ENCODE data around the gene PTPRN.

DNA sequence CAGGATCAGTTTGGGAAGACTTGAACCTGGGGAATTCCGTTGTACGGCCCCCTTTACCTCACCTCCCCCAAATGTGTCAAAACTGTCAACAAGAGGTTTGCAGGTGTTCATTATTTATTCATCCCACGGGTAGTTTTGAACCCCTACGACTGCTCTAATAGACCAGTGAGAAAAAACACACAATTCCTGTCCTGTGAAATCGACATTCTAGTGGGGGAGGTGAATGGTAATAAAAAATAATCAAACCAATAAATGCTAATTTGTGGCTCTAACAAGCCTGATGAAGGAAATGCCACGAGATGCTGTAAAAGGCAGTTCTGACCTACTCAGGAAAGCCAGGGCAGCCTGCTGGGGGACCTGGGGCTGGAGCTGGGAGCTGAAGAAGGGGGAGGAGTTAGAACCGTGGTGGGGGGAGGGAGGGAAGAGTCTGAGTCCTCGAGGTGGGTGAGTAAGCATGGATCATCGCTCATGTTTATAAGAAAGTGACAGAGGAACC, 30.5 kb downstream of the PTPRN start:
- TF ChIP-seq POLR2A (IDR thresholded peaks at IDR 0.05) = no peak
- TF ChIP-seq, protein P1, sequence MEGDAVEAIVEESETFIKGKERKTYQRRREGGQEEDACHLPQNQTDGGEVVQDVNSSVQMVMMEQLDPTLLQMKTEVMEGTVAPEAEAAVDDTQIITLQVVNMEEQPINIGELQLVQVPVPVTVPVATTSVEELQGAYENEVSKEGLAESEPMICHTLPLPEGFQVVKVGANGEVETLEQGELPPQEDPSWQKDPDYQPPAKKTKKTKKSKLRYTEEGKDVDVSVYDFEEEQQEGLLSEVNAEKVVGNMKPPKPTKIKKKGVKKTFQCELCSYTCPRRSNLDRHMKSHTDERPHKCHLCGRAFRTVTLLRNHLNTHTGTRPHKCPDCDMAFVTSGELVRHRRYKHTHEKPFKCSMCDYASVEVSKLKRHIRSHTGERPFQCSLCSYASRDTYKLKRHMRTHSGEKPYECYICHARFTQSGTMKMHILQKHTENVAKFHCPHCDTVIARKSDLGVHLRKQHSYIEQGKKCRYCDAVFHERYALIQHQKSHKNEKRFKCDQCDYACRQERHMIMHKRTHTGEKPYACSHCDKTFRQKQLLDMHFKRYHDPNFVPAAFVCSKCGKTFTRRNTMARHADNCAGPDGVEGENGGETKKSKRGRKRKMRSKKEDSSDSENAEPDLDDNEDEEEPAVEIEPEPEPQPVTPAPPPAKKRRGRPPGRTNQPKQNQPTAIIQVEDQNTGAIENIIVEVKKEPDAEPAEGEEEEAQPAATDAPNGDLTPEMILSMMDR (IDR thresholded peaks at IDR 0.05 in 4 of 5, conservative IDR thresholded peaks at IDR 0.05 in 1 of 5) = no peak

Measured in gastrocnemius medialis (tissue), 4 donors.